Keratinocyte (primary cell): Measurements from ENCODE around the gene UBE2D4. TPM values are rescaled to one million over a fixed set of nuclear protein-coding genes. Genes with fewer than 3 reads are reported as not detected.

Experiments
- DNase-seq: peaks from one replicate; pipeline ENCODE4 v3.0.0-alpha.2; 2011; ENCODE audit warnings: low read depth, missing footprints, low spot score
- FAIRE-seq: peaks from 2 replicates; lab custom pipeline; 2011; peaks lifted over from hg19 to GRCh38; lab: Jason Lieb, UNC
- H2AFZ ChIP-seq: 2 replicates; pipeline ENCODE4 v1.6.0; 2012; ENCODE audit warnings: low read length, control low read depth, inconsistent platforms; ENCODE audit not compliant: control insufficient read depth
- H3K27ac ChIP-seq: 2 replicates; pipeline ENCODE4 v1.5.1; 2011; ENCODE audit warnings: low read length; ENCODE audit not compliant: control insufficient read depth, insufficient read depth
- H3K27me3 ChIP-seq: 3 replicates; pipeline ENCODE4 v1.6.0; 2011; ENCODE audit warnings: low read length; ENCODE audit not compliant: control insufficient read depth, insufficient read depth; ENCODE audit errors: extremely low read depth
- H3K36me3 ChIP-seq, 2 experiments: 2 replicates in 1 of 2; 3 replicates in 1 of 2; pipeline ENCODE4 v1.5.1; 2011; ENCODE audit warnings: low read length in 2 of 2, mild to moderate bottlenecking in 1 of 2; ENCODE audit not compliant: control insufficient read depth in 2 of 2, insufficient read depth in 2 of 2; ENCODE audit errors: extremely low read depth in 1 of 2
- H3K4me1 ChIP-seq: 3 replicates; pipeline ENCODE4 v1.5.1; 2011; ENCODE audit warnings: low read length; ENCODE audit not compliant: control insufficient read depth, insufficient read depth; ENCODE audit errors: extremely low read depth
- H3K4me2 ChIP-seq: 3 replicates; pipeline ENCODE4 v1.6.0; 2011; ENCODE audit warnings: low read depth, low read length; ENCODE audit not compliant: control insufficient read depth, insufficient read depth; ENCODE audit errors: extremely low read depth
- H3K4me3 ChIP-seq, 3 experiments: fragments of 200-600 bp in 1 of 3; sonication (generic) in 1 of 3; 2 replicates in 2 of 3; 3 replicates in 1 of 3; pipeline ENCODE4 v1.5.1; 2011 to 2016; ENCODE audit warnings: low read length in 3 of 3, mild to moderate bottlenecking in 3 of 3, control low read depth in 2 of 3, inconsistent platforms in 1 of 3, low read depth in 1 of 3, mixed read lengths in 1 of 3, mixed run types in 1 of 3, moderate library complexity in 1 of 3; ENCODE audit not compliant: control insufficient read depth in 2 of 3, insufficient read depth in 2 of 3; ENCODE audit errors: extremely low read depth in 1 of 3
- H3K79me2 ChIP-seq: 2 replicates; pipeline ENCODE4 v1.6.0; 2012; ENCODE audit warnings: low read length; ENCODE audit not compliant: control insufficient read depth, insufficient read depth
- H3K9ac ChIP-seq: 3 replicates; pipeline ENCODE4 v1.6.0; 2011; ENCODE audit warnings: low read length; ENCODE audit not compliant: control insufficient read depth, insufficient read depth; ENCODE audit errors: extremely low read depth
- H3K9me1 ChIP-seq: 3 replicates; pipeline ENCODE4 v1.6.0; 2011; ENCODE audit warnings: low read length; ENCODE audit not compliant: control insufficient read depth, insufficient read depth; ENCODE audit errors: extremely low read depth
- H3K9me3 ChIP-seq: 2 replicates; pipeline ENCODE4 v1.5.1; 2012; ENCODE audit warnings: low read depth, low read length; ENCODE audit not compliant: control insufficient read depth
- H4K20me1 ChIP-seq: 3 replicates; pipeline ENCODE4 v1.6.0; 2011; ENCODE audit warnings: low read length; ENCODE audit not compliant: control insufficient read depth, insufficient read depth; ENCODE audit errors: extremely low read depth
- CTCF ChIP-seq, 3 experiments: IDR thresholded peaks in 1 of 3; conservative IDR thresholded peaks in 1 of 3; optimal IDR thresholded peaks in 1 of 3; 2 replicates in 2 of 3; 3 replicates in 1 of 3; pipeline versions ENCODE3 to v1.5.1; 2011; ENCODE audit warnings: low read length in 3 of 3, mild to moderate bottlenecking in 3 of 3, moderate library complexity in 2 of 3, control low read depth in 1 of 3, inconsistent platforms in 1 of 3; ENCODE audit not compliant: insufficient read depth in 2 of 3; ENCODE audit errors: extremely low read depth in 1 of 3
- EZH2 ChIP-seq: IDR thresholded peaks from one replicate; pipeline ENCODE4 v1.6.1; 2012; ENCODE audit warnings: inconsistent platforms, mild to moderate bottlenecking, low read length, moderate library complexity
- dilution Hi-C: fragments of 300-500 bp; cut with MboI; formaldehyde crosslinking; loops from one replicate; pipeline ENCODE4 v1.7.0; 2020; ENCODE audit warnings: low sequenced_read_pairs; ENCODE audit not compliant: extremely low pct_ligation_motif_present
- polyA plus RNA-seq, 5 experiments: library from polyadenylated mRNA; depleted of rRNA in 3 of 5; stranded (reverse) in 3 of 5; stranded (forward) in 1 of 5; unstranded in 1 of 5; fragments of >200 nt; gene quantifications; 1 replicate in 1 of 5; 2 replicates in 3 of 5; 3 replicates in 1 of 5; pipeline versions ENCODE4 v1.2.1 to v1.2.3, GENCODE V29; 2011 to 2012; ENCODE audit warnings: missing spikeins in 2 of 5, low read depth in 1 of 5, low replicate concordance in 1 of 5

UBE2D4 gene
- polyA plus RNA-seq, 1 donor (not counting 4 experiments of a cell fraction or from before 2014, with no cell fraction given) = 8.1 TPM

GRCh38 chr7:43915907-43916306 lies 10.3 kb upstream of the UBE2D4 start:
- Histone ChIP-seq H3K4me2 (no peak overlapping the region), H3K79me2 (no peaks in the 10 kb centered on the region), H2AFZ (no peak overlapping the region), H3K27ac (no peak overlapping the region), H3K9ac (no peak overlapping the region), H4K20me1 (no peaks in the 10 kb centered on the region), H3K4me3 (no peak overlapping the region), H3K27me3 (no peaks in the 10 kb centered on the region), H3K9me3 (no peaks in the 10 kb centered on the region), H3K36me3 (peaks cover 0 to 3% of the 10 kb centered on the region in 2 experiments), H3K4me1 (no peaks in the 10 kb centered on the region), H3K9me1 (no peaks in the 10 kb centered on the region)
- FAIRE-seq (no peak), DNase-seq (no peak)
- dilution Hi-C loops = no loop called here
- TF ChIP-seq EZH2 (no peak), CTCF (optimal IDR thresholded peaks at IDR 0.05 in 1 of 3, IDR thresholded peaks at IDR 0.05 in 1 of 3, conservative IDR thresholded peaks at IDR 0.05 in 1 of 3; ENCODE audit: extremely low read depth in 1 of 3, insufficient read depth in 2 of 3, low read length in 3 of 3) (no peak)

GRCh38 chr7:43921423-43921822 lies 4.8 kb upstream of the UBE2D4 start:
- Histone ChIP-seq H3K9ac (no peak overlapping the region), H2AFZ (no peak overlapping the region), H3K4me2 (no peak overlapping the region), H3K4me3 (no peak overlapping the region), H3K27me3 (no peaks in the 10 kb centered on the region), H3K9me3 (no peaks in the 10 kb centered on the region), H4K20me1 (no peaks in the 10 kb centered on the region), H3K27ac (no peak overlapping the region), H3K9me1 (no peaks in the 10 kb centered on the region), H3K4me1 (peaks cover 7% of the 10 kb centered on the region), H3K79me2 (no peaks in the 10 kb centered on the region), H3K36me3 (peaks cover 0 to 3% of the 10 kb centered on the region in 2 experiments)
- dilution Hi-C loops = no loop called here
- TF ChIP-seq CTCF (optimal IDR thresholded peaks at IDR 0.05 in 1 of 3, IDR thresholded peaks at IDR 0.05 in 1 of 3, conservative IDR thresholded peaks at IDR 0.05 in 1 of 3; ENCODE audit: extremely low read depth in 1 of 3, insufficient read depth in 2 of 3, low read length in 3 of 3) (no peak), EZH2 (no peak)
- DNase-seq = no peak
- no peak for FAIRE-seq
